Nephron (organoid): ENCODE measurements around the gene MAP1LC3A.
A peak's percentile ranks its signal among the peaks of the same experiment; 100 is the strongest.

Source experiments
- H3K27ac Mint-ChIP-seq, 3 experiments: 2 replicates each; pipeline ENCODE4 v1.8.0; 2020; ENCODE audit warnings: mixed read lengths in 3 of 3, mild to moderate bottlenecking in 2 of 3, moderate library complexity in 1 of 3
- H3K27me3 Mint-ChIP-seq: 2 replicates; pipeline ENCODE4 v1.8.0; 2021; ENCODE audit warnings: low read depth, mild to moderate bottlenecking, moderate library complexity, mixed read lengths
- H3K36me3 Mint-ChIP-seq: 2 replicates; pipeline ENCODE4 v1.8.0; 2020; ENCODE audit warnings: low read depth, mixed read lengths
- H3K4me1 Mint-ChIP-seq: 2 replicates; pipeline ENCODE4 v1.8.0; 2020; ENCODE audit warnings: mixed read lengths
- H3K4me3 Mint-ChIP-seq, 3 experiments: 2 replicates each; pipeline ENCODE4 v1.8.0; 2020; ENCODE audit warnings: mild to moderate bottlenecking in 3 of 3, mixed read lengths in 3 of 3, moderate library complexity in 2 of 3
- H3K9me3 Mint-ChIP-seq: 2 replicates; pipeline ENCODE4 v1.8.0; 2020; ENCODE audit warnings: mixed read lengths
- CTCF ChIP-seq, 3 experiments: fragments of 200-600 bp; sonication (generic); IDR thresholded peaks; one replicate each; pipeline ENCODE4 v1.5.0; 2021; ENCODE audit warnings: antibody characterized with exemption in 3 of 3; ENCODE audit not compliant: unreplicated experiment in 3 of 3

MAP1LC3A gene

DNA sequence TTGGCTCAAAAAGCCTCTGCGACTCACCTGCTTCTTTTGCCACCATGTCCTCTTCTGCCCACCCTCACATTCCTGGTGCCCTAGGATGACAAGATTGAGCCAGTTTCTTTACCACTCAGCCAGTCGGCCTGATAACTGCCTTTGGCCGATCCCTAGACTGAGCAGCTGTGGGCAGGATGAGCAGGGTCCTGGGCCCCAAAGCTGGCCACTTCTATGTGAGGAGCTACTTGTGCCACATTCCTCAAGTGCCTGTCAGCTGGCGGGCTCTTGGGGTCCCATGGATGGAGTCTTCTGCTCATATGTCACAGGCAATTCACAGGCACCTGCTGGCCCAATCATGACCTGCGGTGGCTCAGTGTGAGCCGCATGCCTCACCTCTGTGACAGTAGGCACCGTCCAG lies 25.8 kb upstream of the MAP1LC3A start:
- Mint-ChIP-seq H3K27ac (no peak overlapping the region), H3K4me1 (no peaks in the 10 kb centered on the region), H3K4me3 (no peak overlapping the region), H3K36me3 (peaks cover 58% of the 10 kb centered on the region), H3K27me3 (no peaks in the 10 kb centered on the region), H3K9me3 (no peaks in the 10 kb centered on the region)
- no peak for TF ChIP-seq CTCF (IDR thresholded peaks at IDR 0.05; ENCODE audit: unreplicated experiment in 3 of 3)

DNA sequence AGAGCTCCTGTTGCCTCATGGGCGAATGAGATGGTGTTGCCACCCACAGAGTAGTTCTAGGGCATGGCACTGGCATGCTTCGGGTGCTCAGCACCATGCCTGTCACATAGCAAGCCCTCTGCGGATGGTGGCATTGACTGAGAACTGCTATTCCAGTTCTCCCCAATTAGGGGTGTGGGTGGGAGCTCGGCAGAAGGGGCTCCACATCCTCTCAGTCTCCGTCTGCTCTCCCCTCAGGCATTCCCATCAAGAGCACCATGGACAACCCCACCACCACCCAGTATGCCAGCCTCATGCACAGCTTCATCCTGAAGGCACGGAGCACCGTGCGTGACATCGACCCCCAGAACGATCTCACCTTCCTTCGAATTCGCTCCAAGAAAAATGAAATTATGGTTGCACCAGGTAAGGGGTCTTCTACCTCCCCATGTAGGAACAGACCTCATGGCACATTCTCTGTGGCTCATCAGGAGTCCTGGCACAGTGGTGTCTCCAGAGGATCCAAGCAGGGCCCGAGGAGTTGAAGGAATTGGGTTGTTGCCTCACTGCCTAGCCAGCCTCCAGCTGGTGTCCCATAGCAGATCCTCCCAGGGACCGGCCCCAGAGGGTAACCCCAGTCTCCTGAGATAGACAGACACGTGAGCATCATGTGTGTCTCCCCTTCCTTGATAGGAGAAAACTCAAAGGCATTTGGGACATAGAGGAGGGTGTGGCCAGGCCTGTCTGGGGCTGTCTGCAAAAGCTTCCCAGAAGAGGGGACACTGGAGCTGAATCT lies 23.9 kb upstream of the MAP1LC3A start:
- no peak overlapping the region for H3K4me3 Mint-ChIP-seq
- no peak for TF ChIP-seq CTCF (IDR thresholded peaks at IDR 0.05; ENCODE audit: unreplicated experiment in 3 of 3)

DNA sequence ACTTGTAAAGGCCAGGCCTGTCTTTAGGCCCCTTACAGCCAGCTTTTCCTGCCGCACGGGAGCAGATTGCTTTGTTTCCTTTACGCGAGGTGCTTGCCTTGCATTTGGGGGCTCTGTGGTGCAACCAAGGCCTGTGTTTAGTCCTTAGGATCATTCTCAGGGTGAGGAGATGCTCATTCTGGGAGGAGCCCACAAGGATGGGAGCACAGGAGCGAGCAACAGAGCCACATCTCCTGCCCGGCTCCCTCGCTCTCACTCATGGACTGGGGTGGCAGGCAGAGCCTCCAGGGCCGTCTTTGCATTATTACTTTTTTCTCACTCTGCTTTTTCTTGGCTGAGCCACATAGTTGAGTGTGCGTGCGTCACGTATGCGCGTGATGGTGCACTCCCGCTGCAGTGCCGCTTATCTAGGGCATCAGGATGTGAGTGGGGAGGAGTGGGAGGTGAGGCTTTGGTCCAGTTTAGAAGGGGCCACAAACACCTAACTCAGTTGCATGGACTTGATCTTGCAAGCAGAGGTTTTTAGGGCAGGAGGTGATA lies 23.1 kb upstream of the MAP1LC3A start:
- Mint-ChIP-seq H3K36me3 (peaks cover 60% of the 10 kb centered on the region), H3K4me3 (no peak overlapping the region), H3K9me3 (no peaks in the 10 kb centered on the region), H3K27me3 (no peaks in the 10 kb centered on the region), H3K4me1 (no peaks in the 10 kb centered on the region), H3K27ac (no peak overlapping the region)
- TF ChIP-seq CTCF (IDR thresholded peaks at IDR 0.05; ENCODE audit: unreplicated experiment in 3 of 3): no peak

More for the DNA sequence above, 23.9 kb upstream of the MAP1LC3A start:
- Mint-ChIP-seq H3K27ac (no peak overlapping the region), H3K36me3 (peaks cover 55% of the 10 kb centered on the region), H3K4me1 (no peaks in the 10 kb centered on the region), H3K27me3 (no peaks in the 10 kb centered on the region), H3K9me3 (no peaks in the 10 kb centered on the region)

- Mint-ChIP-seq H3K4me1 (no peaks in the 10 kb centered on the region), H3K27ac (no peak overlapping the region), H3K9me3 (no peaks in the 10 kb centered on the region), H3K4me3 (no peak overlapping the region), H3K36me3 (peaks cover 60% of the 10 kb centered on the region), H3K27me3 (no peaks in the 10 kb centered on the region)
- no peak for TF ChIP-seq CTCF (IDR thresholded peaks at IDR 0.05; ENCODE audit: unreplicated experiment in 3 of 3)
These were observed 22.7 kb upstream of the MAP1LC3A start for GRCh38 chr20:34535857-34536256.

- TF ChIP-seq CTCF (IDR thresholded peaks at IDR 0.05; ENCODE audit: unreplicated experiment in 3 of 3): peak in 2 of 3 experiments; percentile 17 to 26
- no peak overlapping the region for H3K27ac Mint-ChIP-seq
- H3K27me3 Mint-ChIP-seq: no peaks in the 10 kb centered on the region
- H3K36me3 Mint-ChIP-seq: peaks cover 61% of the 10 kb centered on the region
- no peak overlapping the region for H3K4me3 Mint-ChIP-seq
- H3K9me3 Mint-ChIP-seq: no peaks in the 10 kb centered on the region
- no peaks in the 10 kb centered on the region for H3K4me1 Mint-ChIP-seq
These were observed 21.6 kb upstream of the MAP1LC3A start for GRCh38 chr20:34536798-34537394.
